Measurements from ENCODE around the gene TTC7B. TPM values are rescaled to one million over a fixed set of nuclear protein-coding genes. Genes with fewer than 3 reads are reported as not detected.

TTC7B gene
- total RNA-seq, 1 donor from 2014 or later = 5.0 TPM

DNA sequence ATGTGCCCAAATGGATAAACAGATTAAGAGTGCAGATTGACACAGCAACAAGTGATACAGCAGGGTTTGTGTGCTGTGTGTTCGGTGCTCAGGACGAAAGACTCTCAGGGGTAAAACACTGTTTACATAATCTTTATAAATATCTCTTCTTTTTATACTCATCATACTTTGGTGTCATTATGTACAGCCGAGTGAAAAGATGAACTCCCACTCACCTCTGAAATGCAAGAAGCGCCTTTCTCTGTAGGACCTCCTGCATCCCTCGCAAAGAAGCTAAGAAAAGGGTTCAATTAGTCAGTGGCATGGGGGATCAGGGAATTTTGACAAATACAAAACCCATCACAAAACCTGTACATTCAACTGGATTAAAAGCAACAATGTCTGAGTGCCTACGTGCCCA, 163.6 kb downstream of the TTC7B start:
- intact Hi-C loops (cut with micrococcal nuclease) = no loop called here

DNA sequence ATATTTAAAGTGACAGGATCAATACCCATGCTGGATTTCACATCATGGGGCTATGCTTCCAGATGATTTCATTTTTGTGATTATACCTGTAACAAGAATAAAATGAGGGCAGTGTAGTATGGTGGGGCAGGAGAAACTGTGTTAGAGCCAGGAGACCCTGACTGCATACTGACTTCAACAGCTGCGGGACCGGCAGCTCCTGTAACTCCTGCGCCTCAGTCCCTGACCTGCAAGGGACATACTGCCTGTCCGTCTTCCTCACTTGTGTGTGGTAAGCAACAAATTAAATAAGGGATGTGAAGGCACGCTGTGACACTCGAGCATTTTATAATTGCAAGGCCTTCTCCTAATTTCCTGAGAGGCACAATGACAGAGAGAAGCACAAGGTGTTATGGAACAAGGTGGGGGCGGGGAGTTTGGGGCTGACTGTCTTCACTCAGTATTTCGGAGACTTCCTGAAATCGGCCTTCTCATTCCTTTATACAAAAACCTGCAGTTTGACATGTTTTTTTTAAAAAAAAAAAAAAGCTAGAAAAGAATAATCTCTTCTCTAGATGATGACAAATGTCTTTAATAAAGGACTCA, 164.2 kb downstream of the TTC7B start:
- intact Hi-C loops (cut with micrococcal nuclease) = no loop called here

DNA sequence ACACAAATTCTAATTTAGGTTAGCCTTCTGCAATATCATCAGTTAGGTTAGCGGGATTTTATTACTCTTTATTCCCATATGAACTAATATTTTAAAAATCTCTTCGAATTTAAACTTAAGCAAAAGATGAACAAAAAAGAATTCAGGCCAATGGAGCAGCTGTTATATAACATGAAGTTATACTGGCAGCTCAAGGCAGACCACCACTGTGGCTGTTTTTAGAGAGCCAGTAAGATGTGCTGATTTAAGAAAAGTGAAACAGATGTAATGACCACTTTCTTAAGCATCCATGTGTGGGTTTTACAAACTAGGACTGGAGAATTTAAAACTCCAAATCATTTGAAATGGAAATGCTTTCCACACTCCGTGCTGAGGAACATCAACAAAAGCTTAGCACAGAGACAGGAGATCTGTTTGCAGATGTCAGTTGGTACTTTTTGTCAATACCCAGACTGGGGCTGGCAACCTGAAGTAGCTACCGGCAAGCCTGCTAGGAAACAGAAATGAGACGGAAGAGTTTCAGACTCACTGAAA, 164.9 kb downstream of the TTC7B start:
- intact Hi-C loops (cut with micrococcal nuclease) = no loop called here

DNA sequence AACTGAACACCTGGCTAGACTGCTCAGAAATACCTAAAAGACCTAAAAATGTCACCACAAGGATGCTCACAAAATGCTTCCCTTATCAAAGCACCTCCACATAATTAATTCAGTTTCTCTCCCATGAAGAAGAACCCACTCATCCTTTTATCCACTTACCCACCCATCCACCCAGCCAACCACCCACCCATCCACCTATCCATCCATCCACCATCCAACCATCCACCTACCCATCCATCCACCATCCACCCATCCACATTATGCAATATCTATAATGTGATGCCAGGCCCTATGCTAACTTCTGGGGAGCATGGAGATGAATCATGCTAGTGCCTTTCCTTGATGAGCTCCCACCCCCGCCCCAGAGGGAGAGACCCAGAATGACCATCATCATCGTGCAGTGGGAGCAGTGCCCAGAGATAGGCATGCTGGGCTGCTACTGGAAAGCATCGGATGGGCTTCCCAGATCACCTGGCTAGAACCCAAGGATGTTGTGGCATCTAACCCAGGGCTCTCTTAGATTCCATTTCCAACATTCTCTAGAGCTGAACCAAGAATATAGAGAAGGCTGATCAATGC, 166.6 kb downstream of the TTC7B start:
- intact Hi-C loops (cut with micrococcal nuclease) = no loop called here

DNA sequence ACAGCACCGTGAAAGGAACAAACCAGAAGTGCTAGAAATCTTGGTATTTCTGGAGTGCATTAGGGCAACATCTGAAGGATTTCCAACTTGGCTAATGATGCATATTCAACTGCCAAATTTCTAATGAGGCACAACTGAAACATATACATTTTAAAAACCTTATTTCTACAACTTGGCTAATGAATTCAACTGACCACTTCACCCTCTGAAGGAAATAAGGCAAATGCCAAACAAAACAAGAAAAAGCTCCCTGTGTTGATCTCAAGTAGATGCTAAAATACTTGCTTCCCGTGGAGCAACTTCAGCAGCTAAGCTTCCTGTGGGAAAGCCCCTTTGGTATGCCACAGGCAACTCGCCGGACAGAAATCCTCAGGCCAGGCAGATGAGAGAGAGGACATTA, 167.1 kb downstream of the TTC7B start:
- intact Hi-C loops (cut with micrococcal nuclease) = no loop called here

DNA sequence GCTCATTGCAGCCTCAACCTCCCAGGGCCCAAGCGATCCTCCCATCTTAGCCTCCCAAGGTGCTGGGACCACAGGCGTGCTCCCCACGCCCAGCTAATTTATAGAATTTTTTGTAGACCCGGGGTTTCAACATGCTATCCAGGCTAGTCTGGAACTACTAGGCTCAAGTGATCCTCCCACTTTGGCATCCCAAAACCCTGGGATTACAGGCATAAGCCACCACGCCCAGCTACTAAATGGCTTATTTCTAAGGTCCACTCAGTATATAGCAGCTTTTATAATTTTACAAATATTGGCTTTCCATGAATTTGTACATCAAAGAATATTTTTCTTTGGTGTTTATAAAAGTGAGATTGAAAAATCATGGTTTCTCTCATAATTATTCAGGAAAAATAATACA, 167.8 kb downstream of the TTC7B start:
- intact Hi-C loops (cut with micrococcal nuclease) = no loop called here

DNA sequence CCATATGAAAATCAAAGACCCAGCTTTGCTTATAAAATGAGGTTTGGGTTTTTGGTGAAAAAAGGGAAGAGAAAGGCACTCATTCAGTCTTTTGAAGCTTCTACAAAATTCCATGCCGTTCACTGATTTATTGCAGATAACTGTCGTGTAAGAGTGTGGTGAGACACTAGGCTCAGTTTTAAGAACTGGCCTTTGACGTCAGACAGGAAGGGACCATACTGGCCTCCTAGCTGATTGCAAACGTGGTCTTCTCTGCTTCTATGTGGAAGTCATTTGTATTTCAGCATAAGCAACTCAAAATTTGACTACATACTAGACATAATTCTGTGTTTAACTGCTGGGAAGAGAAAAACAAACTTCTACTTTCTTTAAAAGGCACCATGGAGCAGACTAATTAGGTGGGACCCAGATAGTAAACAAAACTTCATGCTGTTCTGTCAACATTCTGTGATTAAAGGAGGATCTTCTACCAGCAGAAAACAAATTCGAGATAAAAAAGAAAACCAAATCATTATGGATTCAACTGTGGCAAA, 168.7 kb downstream of the TTC7B start:
- intact Hi-C loops (cut with micrococcal nuclease) = no loop called here

DNA sequence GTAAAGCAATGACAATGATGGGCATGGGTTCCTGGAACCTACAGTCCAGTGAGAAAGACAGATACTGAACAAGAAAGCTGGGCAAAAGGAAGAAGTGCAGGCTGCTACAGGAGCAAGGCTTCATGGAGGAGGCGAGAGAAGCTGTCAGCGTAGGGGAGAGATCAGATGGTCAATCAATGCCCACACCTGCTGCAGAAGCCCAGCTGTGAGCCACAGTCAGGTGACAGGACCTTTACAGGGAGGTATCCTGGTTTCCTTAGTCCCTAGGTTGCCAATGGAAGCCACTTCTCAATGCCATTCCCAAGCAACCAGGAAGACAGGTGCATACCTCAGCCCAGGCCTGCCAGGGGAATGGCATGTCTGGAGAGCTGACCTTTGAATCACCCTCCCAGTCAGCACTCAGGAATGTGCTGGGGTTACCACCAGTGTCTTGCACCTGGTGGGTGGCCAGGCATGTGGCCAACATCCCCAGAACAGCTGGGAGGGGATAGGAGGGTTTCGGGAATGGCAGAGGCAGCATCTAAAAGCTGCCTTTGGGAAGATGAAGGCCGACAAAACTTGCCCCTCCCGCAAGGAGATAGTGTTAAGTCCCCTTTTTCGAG, 170.3 kb downstream of the TTC7B start:
- intact Hi-C loops (cut with micrococcal nuclease) = no loop called here

DNA sequence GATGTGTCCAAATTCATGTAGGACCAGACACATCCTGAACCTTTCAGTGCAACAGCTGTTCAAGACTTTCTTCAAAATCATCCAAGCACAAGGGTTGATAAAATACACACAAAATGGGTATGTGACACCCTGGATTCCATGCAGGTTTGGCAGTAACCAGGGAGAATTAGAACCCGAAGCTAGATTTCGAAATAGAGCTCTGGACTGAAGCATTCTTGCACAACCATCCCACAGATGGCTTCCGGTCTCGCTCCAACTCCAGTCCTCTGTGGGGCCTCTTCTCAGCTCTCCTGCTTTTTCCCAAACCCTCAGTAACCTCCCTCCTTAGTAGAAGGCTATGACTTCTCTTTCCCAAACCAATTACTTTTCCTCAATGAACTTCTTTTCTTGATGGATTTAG, 171.3 kb downstream of the TTC7B start:
- intact Hi-C loops (cut with micrococcal nuclease) = no loop called here

DNA sequence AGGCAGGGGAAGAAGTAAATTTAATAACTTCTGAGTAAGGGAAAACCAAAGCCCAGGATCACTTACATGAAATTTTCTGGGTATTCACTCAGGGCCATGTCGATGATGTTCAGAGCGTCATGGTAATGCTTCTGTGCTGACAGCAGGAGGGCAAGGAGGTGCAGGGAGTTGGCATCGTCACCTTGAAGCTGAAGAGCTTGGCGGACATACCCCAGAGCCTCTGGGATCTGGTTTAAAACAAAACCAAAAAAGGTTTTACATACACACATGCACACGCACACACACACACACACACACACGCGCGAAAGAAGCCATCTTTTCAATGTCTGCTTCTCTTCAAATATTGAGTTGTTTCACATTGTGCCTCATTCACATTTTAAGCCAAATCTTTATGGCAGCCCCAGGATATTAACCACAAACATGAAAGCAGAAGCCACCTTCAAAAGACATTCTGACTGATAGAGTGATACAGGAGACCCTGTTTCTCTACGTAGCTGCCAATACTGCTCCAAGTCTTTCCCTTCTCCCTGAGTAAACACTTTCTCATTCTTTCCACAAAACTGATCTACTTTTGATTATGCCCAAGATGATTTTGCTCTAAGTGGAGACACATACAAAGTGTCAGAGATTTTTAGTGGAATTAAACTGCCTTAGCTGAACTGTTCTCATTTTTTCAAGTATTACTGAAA, 172.1 kb downstream of the TTC7B start:
- intact Hi-C loops (cut with micrococcal nuclease) = no loop called here

DNA sequence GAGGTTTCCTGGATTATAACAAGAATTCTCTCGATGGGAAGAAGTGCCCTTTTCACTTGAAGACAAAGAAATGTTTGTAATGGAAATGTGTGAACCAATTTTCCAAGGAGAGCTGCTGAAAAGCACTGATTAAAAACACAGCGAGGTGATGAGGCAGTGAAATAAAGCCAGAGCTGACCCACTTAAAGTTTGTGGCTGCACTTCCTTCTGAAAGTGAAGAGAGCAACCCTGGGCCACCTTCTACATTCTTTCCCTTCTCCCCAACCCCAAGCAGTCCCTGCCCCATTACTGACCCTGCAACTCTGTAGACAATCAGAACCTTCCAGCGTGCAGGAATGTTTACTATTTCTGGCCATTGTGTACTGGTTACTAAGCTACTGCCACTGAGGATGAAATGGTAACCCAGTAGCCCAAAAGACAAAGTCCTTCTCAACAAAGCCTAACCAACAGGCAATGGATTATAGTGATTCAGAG, 173.9 kb downstream of the TTC7B start:
- intact Hi-C loops (cut with micrococcal nuclease) = no loop called here

DNA sequence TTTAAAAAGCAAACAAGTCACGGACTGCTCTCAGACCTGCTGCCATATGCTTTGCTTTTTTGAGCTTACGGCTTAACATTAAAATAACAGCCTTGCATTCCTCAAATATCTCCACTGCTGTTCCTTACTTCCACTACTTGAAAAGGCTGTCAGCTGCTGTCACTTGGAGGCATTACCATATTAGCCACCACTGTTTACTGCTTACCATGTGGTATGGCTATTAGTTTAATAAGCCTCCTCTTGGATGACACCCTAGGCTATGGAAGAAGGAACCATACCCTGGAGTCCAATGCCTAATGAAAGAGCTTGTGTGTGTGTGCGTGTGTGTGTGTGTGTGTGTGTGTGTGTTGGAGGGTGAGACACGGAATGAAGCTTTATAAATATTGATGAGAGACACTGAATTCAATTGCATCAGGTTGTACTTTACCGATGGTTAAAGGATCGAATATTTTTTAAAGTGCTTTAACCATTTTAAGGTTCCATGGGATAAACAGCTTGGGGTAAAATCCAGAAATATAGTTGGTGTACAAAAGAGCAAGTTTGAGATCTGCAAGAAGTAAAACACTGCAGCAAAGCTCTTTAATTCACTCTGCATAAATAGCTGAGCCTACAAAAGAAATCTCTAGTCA, 174.5 kb downstream of the TTC7B start:
- intact Hi-C loops (cut with micrococcal nuclease) = no loop called here

DNA sequence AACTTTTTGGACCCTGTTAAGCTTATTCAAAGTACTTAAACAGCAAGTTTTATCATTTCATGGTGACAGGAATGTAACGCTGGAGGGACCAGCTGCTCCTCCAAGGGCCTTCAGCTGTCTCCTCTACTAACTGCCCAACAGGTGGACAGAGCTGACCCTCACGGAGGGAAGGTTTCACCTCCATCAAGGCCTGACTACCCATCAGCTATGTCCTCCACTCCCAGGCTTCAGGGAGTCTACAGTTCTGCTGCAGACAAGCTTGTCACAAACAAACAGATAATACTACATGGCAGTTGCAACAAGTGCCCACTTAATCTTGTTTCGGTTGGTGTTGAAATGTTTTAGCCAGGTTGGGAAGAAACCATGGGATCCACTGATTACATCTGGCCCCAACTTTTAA, 175.1 kb downstream of the TTC7B start:
- intact Hi-C loops (cut with micrococcal nuclease) = no loop called here

DNA sequence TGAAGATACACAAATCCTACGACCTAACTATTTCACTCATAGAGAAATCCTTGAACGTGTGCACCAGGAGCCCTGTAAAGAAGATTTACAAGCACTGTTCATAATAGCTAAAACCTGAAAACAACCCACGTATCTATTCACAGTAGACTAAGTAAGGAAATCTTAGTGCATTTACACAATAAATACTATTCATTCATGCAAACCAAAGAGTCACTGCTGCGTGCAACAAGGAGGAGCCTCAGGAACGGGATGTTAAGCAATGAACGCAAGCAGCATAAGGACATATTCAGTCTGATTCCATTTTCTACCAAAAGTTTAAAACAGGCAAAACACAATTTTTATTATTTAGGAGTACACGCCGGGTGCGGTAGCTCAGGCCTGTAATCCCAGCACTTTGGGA, 176.6 kb downstream of the TTC7B start:
- intact Hi-C loops (cut with micrococcal nuclease) = no loop called here

DNA sequence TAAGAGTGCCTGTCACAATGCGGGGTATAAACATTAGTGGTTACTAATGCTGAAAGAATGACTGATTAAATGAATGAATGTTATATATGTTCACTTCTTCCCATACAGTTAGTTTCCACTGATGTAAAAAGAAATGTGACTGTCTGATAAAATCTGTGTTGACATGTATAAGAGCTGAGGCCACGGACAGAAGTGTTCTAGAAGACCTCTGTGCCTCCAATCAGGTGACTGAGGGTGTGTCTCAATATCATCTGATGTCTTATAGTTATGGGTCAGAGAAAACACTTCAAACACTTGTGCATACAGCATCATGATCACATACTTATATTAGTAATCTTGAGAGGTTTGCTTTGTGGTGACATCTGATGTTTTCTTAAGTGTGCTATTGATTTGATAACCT, 183.4 kb downstream of the TTC7B start:
- intact Hi-C loops (cut with micrococcal nuclease) = no loop called here

DNA sequence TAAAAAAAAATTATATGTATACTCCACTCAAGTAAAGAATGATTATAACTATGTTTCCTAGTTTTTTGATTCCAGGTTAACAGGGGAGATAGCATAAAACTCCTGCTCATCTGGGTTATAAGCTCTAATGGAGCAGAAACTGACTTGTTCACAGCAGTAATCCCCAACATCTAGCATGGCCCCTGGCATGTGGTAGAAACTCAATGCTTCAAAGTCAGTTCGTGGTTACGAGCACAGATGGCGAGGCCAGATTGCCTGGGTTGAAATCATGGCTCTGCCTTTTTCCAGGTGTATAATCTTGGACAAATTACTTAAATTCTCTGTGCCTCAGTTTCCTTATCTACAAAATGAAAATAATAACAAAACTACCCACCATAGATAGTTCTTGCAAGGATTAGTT, 183.8 kb downstream of the TTC7B start:
- intact Hi-C loops (cut with micrococcal nuclease) = no loop called here

DNA sequence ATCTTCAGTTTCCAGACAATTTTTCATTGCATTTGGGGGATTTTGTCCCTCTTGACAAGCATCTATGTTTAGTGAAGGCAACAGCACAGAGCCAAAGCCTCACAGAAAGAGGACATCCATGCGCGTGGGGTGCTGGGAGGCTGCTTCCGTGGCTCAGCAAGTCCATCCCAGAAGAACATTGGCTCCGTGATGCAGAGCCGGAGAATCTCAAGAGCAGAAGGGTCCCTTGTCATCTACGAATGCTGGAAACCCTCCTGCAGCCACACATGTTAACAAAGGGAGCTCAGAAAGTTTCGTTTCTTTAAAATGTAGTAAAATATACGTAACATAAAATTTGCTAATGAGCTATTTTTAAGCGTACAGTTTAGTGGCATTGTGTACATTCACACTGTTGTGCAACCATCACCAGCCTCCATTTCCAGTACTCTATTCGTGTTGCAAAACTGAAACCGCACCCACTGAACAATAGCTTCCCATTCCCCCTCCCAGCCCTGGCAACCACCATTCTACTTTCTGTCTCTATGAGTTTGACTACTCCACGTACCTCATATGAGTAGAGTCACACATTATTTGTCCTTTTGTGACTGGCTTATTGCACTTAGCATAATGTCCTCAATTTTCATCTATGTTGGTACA, 185.9 kb downstream of the TTC7B start:
- intact Hi-C loops (cut with micrococcal nuclease) = no loop called here

DNA sequence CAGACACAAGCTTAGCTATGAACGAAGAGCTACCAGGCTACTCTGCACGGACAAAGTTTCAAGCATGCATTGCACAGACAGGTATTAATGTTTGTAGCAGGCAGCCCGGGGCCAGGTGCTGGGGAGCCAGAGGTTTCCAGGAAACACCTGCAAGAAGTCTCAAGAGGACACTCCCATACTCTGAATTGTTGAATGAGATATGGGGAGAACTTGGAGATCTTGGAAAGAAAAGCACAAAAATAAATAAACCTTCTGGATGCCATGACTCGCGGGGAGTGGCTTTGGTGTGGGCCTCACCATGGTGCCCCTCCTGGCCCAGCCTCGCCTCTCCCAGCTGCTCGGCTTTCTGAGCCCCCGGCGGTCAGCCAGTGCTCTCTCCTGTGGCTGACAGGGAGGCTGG, 186.8 kb downstream of the TTC7B start:
- intact Hi-C loops (cut with micrococcal nuclease) = no loop called here

DNA sequence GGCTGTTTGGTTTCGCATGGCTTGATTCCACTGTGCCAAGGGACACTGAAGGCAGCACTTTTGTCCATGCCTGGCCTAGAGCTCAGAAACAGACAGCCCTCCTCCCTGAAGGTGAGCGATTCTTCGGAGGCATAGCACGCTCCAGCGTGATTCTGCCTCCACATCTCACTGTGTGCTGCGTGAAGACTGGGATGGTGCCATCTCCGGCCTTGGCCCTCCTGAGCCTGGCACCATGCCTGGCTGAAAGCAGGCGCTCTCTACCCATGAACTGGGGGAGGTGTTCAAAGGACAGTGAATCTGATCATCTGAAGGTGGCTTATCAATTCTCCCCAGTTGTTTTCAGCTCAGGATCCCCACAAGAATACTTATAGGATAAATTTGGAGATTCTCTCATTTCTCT, 187.4 kb downstream of the TTC7B start:
- intact Hi-C loops (cut with micrococcal nuclease) = no loop called here

DNA sequence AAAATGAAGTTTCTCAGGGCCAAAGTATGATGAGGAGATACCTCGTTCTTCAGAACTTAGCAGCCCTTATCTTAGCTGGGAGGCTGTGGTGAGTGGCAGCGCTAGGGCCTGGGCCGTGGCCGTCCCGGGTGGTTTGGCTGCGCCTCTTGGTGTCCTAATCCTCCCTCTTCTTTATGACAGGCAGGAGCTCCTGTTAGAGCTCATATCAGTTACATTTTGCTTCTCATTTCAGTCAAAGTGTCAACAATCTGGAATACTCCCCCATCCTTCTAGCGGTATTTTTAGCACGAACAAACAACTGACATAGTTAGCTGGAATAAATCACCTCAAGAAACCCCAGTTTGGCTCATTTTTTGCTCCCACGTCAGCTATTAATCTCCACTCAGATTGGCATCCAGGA, 188.8 kb downstream of the TTC7B start:
- intact Hi-C loops (cut with micrococcal nuclease) = no loop called here

DNA sequence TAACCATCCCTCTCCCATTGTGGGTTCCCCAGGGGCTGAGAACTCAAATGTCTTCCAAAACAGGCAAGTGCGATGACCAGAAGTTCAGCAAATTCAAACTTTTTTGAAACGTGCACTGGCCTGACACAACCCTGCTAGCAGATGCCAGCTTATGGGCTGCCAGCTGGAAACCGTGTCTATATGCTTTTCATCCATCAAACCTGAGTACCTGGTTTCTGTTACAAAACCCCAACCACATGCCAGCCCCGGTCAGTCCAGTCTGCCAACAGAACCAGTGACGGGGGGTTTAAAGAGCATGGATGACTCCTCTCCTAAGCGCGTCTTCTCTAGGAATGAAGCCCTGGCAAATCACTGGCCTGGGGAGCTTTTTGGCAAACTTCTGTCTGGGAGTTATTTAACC, 189.7 kb downstream of the TTC7B start:
- intact Hi-C loops (cut with micrococcal nuclease) = no loop called here
